HepG2 (cell line): ENCODE data around the gene EARS2. TPM values are rescaled to one million over a fixed set of nuclear protein-coding genes. Genes with fewer than 3 reads are reported as not detected.

ENCODE experiments used
- ATAC-seq: fragments of 200-7000 bp; cut with Tn5 transposase; 3 replicates; pipeline ENCODE4 v1.9.1; 2020; ENCODE audit warnings: mild to moderate bottlenecking, moderate library complexity
- BruUV-seq: library from RNA; stranded (reverse); fragments of 400-500 nt; replicated peaks from 2 replicates; lab custom pipeline; 2021; lab: Mats Ljungman, UMichigan
- CTCF ChIA-PET: fragments of 300-600 bp; formaldehyde crosslinking; extraction: SDS; loops from one replicate; lab custom pipeline; 2021; ENCODE audit warnings: low total read pairs, inconsistent platforms, low intra/inter-chr PET ratio; lab: Yijun Ruan, JAX
- POLR2A ChIA-PET: fragments of 350-600 bp; sonication (Branson Sonifier 250); formaldehyde crosslinking; loops from one replicate; lab custom pipeline; 2020; ENCODE audit warnings: antibody characterized with exemption, inconsistent platforms; lab: Yijun Ruan, JAX
- DNase-seq: peaks from one replicate; pipeline ENCODE4 v3.0.0-alpha.2; 2015; ENCODE audit warnings: low spot score
- FAIRE-seq: peaks from 3 replicates; lab custom pipeline; 2011; peaks lifted over from hg19 to GRCh38; lab: Jason Lieb, UNC
- H2AFZ ChIP-seq: one replicate; pipeline ENCODE4 v1.6.1; 2011; ENCODE audit warnings: low read length, inconsistent platforms
- H3K27ac ChIP-seq: fragments of 300-600 bp; 3 replicates; pipeline ENCODE4 v1.8.0; 2011; ENCODE audit warnings: mixed run types, mild to moderate bottlenecking, mixed read lengths, low read length, inconsistent platforms; ENCODE audit not compliant: insufficient read depth; ENCODE audit errors: extremely low read length
- H3K27me3 ChIP-seq, 2 experiments: fragments of 200-600 bp in 1 of 2; 2 replicates in 1 of 2; 3 replicates in 1 of 2; pipeline versions ENCODE4 v1.6.0 to v1.8.0; 2011; ENCODE audit warnings: low read length in 2 of 2, mild to moderate bottlenecking in 2 of 2, moderate library complexity in 2 of 2, inconsistent platforms in 1 of 2; ENCODE audit not compliant: insufficient read depth in 2 of 2, control insufficient read depth in 1 of 2
- H3K36me3 ChIP-seq, 2 experiments: fragments of 200-600 bp in 1 of 2; replicated peaks in 1 of 2; 2 replicates in 1 of 2; 3 replicates in 1 of 2; pipeline versions ENCODE4 v1.5.1 to v1.8.0; 2011; ENCODE audit warnings: low read length in 2 of 2, inconsistent platforms in 1 of 2; ENCODE audit not compliant: insufficient read depth in 2 of 2, control insufficient read depth in 1 of 2
- H3K4me1 ChIP-seq: 2 replicates; pipeline ENCODE4 v1.5.1; 2012; ENCODE audit warnings: low read length, inconsistent platforms; ENCODE audit not compliant: insufficient read depth
- H3K4me2 ChIP-seq: 2 replicates; pipeline ENCODE4 v1.6.0; 2011; ENCODE audit warnings: low read depth, low read length, inconsistent platforms
- H3K4me3 ChIP-seq, 3 experiments: fragments of 200-600 bp in 1 of 3; sonication (generic), shearing (Covaris generic) in 1 of 3; replicated peaks in 1 of 3; 2 replicates each; pipeline ENCODE4 v1.5.1; 2011 to 2016; ENCODE audit warnings: low read length in 3 of 3, inconsistent platforms in 2 of 3, low read depth in 2 of 3, mild to moderate bottlenecking in 2 of 3, control low read depth in 1 of 3, mixed read lengths in 1 of 3; ENCODE audit not compliant: insufficient read depth in 1 of 3
- H3K79me2 ChIP-seq: one replicate; pipeline ENCODE4 v1.6.1; 2011; ENCODE audit warnings: low read length, inconsistent platforms; ENCODE audit not compliant: insufficient read depth
- H3K9ac ChIP-seq: 2 replicates; pipeline ENCODE4 v1.6.0; 2011; ENCODE audit warnings: mild to moderate bottlenecking, low read depth, low read length, inconsistent platforms; ENCODE audit not compliant: insufficient read depth
- H3K9me3 ChIP-seq: 2 replicates; pipeline ENCODE4 v1.5.1; 2012; ENCODE audit warnings: mild to moderate bottlenecking, low read length
- H4K20me1 ChIP-seq: 2 replicates; pipeline ENCODE4 v1.6.0; 2011; ENCODE audit warnings: inconsistent platforms, mild to moderate bottlenecking, low read length, moderate library complexity; ENCODE audit not compliant: insufficient read depth
- EZH2 ChIP-seq: conservative IDR thresholded peaks from 2 replicates; pipeline ENCODE4 v1.6.1; 2012; ENCODE audit warnings: mild to moderate bottlenecking, low read depth, low read length, moderate library complexity
- NFYB ChIP-seq: sonication (generic); formaldehyde crosslinking; IDR thresholded peaks from 2 replicates; pipeline ENCODE4 v1.4.0; 2020; ENCODE audit warnings: missing genetic modification reagents
- NFYC ChIP-seq: IDR thresholded peaks from 2 replicates; pipeline ENCODE4 v1.6.1; 2016; ENCODE audit warnings: missing genetic modification reagents, missing compliant biosample characterization
- RBM22 ChIP-seq: fragments of 200-400 bp; formaldehyde crosslinking; optimal IDR thresholded peaks from 2 replicates; pipeline ENCODE3; 2017; ENCODE audit warnings: mild to moderate bottlenecking, low read length, moderate library complexity
- SYNCRIP ChIP-seq: fragments of 200-400 bp; formaldehyde crosslinking; IDR thresholded peaks from 2 replicates; pipeline ENCODE4 v1.6.1; 2018; ENCODE audit warnings: mild to moderate bottlenecking, low read depth, low read length; ENCODE audit not compliant: insufficient read depth
- ZBTB21 ChIP-seq: sonication (generic); formaldehyde crosslinking; IDR thresholded peaks from 2 replicates; pipeline ENCODE4 v1.4.0; 2020; ENCODE audit warnings: missing genetic modification reagents
- ZKSCAN8 ChIP-seq: IDR thresholded peaks from 2 replicates; pipeline ENCODE4 v1.6.1; 2016; ENCODE audit warnings: borderline replicate concordance, missing genetic modification reagents, missing compliant biosample characterization
- ZNF12 ChIP-seq: sonication (generic); formaldehyde crosslinking; IDR thresholded peaks from 2 replicates; pipeline ENCODE4 v1.5.0; 2020; ENCODE audit warnings: missing genetic modification reagents
- ZNF260 ChIP-seq: sonication (generic); formaldehyde crosslinking; IDR thresholded peaks from 2 replicates; pipeline ENCODE4 v1.4.0; 2020; ENCODE audit warnings: missing genetic modification reagents, low read depth, mild to moderate bottlenecking, borderline replicate concordance
- ZNF761 ChIP-seq: sonication (generic); formaldehyde crosslinking; conservative IDR thresholded peaks from 2 replicates; pipeline ENCODE4 v1.4.0; 2020; ENCODE audit warnings: mild to moderate bottlenecking, missing genetic modification reagents
- ZSCAN9 ChIP-seq: IDR thresholded peaks from 2 replicates; pipeline ENCODE4 v1.6.1; 2016; ENCODE audit warnings: borderline replicate concordance
- WGBS: methylation state at CpG from one replicate; pipeline ENCODE4 v1.1.6; 2017; ENCODE audit warnings: low lambda C conversion rate; 5-methylcytosine and 5-hydroxymethylcytosine counted together
- in situ Hi-C: cut with HindIII; loops from 2 replicates; pipeline ENCODE4 v1.10.0; 2017; ENCODE audit warnings: low pct_unique_long_range_greater_than_20kb; ENCODE audit not compliant: extremely low pct_ligation_motif_present
- intact Hi-C: fragments of 100-400 bp; cut with micrococcal nuclease; formaldehyde crosslinking; loops from one replicate; pipeline ENCODE4 v1.10.0; 2022; ENCODE audit not compliant: unreplicated experiment
- polyA plus RNA-seq, 8 experiments: library from polyadenylated mRNA; depleted of rRNA in 3 of 8; stranded (reverse) in 7 of 8; unstranded in 1 of 8; fragments of >200 nt; fragmentation: Illumina TruSeq in 4 of 8; extraction: Trizol in 4 of 8; gene quantifications; 2 replicates each; pipeline versions ENCODE4 v1.2.1 to v1.2.3, GENCODE V29; 2011 to 2016; ENCODE audit warnings: low read depth in 4 of 8, missing spikeins in 1 of 8, mixed read lengths in 1 of 8; ENCODE audit not compliant: insufficient read depth in 1 of 8
- total RNA-seq, 5 experiments: library from RNA; depleted of rRNA; stranded (reverse); fragments of >200 nt; fragmentation: Illumina TruSeq; extraction: Trizol; gene quantifications; 2 replicates each; pipeline ENCODE4 v1.2.3, GENCODE V29; 2016; ENCODE audit warnings: low read depth in 1 of 5
- TF ChIP-seq, protein P1 (sequence below): sonication (generic); formaldehyde crosslinking; IDR thresholded peaks from 2 replicates; pipeline ENCODE4 v1.5.1; 2020; ENCODE audit warnings: missing genetic modification reagents, mild to moderate bottlenecking, borderline replicate concordance
- TF ChIP-seq, protein P2 (sequence below): sonication (generic); formaldehyde crosslinking; IDR thresholded peaks from 2 replicates; pipeline ENCODE4 v1.5.0; 2020; ENCODE audit warnings: missing genetic modification reagents
- TF ChIP-seq, protein P3 (sequence below): sonication (generic); formaldehyde crosslinking; IDR thresholded peaks from 2 replicates; pipeline ENCODE4 v1.8.0; 2022; ENCODE audit warnings: low read depth, missing genetic modification reagents

EARS2 gene
- total and polyA plus RNA-seq, 2 of the 13 experiments (the other 11 are each of a cell fraction or from before 2014, with no cell fraction given) = 49.4 to 80.4 TPM

DNA sequence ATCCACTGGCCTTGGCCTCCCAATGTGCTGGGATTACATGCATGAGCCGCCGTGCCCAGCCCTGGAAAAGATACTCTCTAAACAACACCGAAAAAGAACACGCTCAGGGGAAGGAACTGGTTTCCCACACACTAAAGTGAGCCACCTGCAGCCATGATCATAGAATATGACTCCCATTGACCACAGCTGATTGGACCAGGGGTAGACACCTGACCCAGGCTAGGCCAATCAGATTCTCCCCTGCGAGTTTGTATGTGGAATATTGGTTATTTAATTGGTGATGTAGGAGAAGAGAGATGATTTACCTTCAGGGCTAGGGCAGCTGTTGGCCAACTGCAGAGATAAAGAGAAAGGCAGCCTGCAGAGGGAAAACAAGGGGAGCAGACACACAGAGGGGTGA lies 37.9 kb downstream of the EARS2 start:
- Histone ChIP-seq H3K4me3 (no peak overlapping the region), H2AFZ (no peak overlapping the region), H3K79me2 (no peaks in the 10 kb centered on the region), H3K9me3 (no peaks in the 10 kb centered on the region), H4K20me1 (no peaks in the 10 kb centered on the region)
- over 99% methylated on average over 5 of the region's 5 CpGs for WGBS
- POLR2A ChIA-PET = interaction anchor here (3.2 kb wide), 1 partner anchor 20 kb away, joined by 11 read pairs; no protein-coding TSS in a partner anchor
- TF ChIP-seq NFYB = peak; percentile 43; the same call in 1 of the 2 replicates
- no peak for TF ChIP-seq ZSCAN9
- TF ChIP-seq, protein P1, sequence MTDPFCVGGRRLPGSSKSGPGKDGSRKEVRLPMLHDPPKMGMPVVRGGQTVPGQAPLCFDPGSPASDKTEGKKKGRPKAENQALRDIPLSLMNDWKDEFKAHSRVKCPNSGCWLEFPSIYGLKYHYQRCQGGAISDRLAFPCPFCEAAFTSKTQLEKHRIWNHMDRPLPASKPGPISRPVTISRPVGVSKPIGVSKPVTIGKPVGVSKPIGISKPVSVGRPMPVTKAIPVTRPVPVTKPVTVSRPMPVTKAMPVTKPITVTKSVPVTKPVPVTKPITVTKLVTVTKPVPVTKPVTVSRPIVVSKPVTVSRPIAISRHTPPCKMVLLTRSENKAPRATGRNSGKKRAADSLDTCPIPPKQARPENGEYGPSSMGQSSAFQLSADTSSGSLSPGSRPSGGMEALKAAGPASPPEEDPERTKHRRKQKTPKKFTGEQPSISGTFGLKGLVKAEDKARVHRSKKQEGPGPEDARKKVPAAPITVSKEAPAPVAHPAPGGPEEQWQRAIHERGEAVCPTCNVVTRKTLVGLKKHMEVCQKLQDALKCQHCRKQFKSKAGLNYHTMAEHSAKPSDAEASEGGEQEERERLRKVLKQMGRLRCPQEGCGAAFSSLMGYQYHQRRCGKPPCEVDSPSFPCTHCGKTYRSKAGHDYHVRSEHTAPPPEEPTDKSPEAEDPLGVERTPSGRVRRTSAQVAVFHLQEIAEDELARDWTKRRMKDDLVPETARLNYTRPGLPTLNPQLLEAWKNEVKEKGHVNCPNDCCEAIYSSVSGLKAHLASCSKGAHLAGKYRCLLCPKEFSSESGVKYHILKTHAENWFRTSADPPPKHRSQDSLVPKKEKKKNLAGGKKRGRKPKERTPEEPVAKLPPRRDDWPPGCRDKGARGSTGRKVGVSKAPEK (CRISPR knock-in tag) = no peak
- TF ChIP-seq NFYC (CRISPR knock-in tag) = peak; percentile 57; the same call in 1 of the 2 replicates
- TF ChIP-seq, all 625 proteins: peak for 2
- Histone ChIP-seq H3K4me1 (peaks cover 5% of the 10 kb centered on the region), H3K4me2 (no peak overlapping the region), H3K9ac (no peak overlapping the region), H3K27ac (no peak overlapping the region), H3K27me3 (no peaks in the 10 kb centered on the region), H3K36me3 (peaks cover 24 to 40% of the 10 kb centered on the region in 2 experiments)
- DNase-seq (no peak), ATAC-seq (peak; percentile 52), FAIRE-seq (peak; percentile 36)
- CTCF ChIA-PET = no interaction called here
- intact Hi-C loops = no loop called here
- BruUV-seq = no TSS peak
- in situ Hi-C loops = no loop called here

DNA sequence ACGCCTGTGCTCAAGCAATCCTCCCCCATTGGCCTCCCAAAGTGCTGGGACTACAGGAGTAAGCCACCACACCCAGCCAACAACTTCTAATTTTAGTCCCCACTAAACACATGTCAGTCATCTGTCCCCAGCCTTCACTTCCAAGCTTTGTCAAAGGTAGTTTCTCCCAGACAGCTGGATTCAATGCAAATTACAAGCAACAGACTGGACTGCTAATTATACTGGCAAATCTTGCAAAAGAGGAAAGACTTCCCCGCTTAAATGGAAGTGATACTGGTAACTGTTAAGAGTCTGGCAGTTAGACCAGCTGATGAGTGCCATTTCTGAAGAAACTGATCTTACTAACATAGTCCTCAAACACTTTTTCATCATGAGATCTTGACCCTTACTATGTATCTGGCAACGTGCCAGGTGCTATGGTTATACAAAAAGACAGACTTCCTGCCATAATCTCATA lies 38.7 kb downstream of the EARS2 start:
- H3K27me3 ChIP-seq = no peaks in the 10 kb centered on the region
- no peak overlapping the region for H3K27ac ChIP-seq
- peaks cover 10% of the 10 kb centered on the region for H3K4me1 ChIP-seq
- peaks cover 18 to 32% of the 10 kb centered on the region in 2 experiments for H3K36me3 ChIP-seq
- ChIA-PET CTCF (no interaction called here), POLR2A (interaction anchor here (3.2 kb wide), 1 partner anchor 21 kb away, joined by 11 read pairs; no protein-coding TSS in a partner anchor)
- no peaks in the 10 kb centered on the region for H4K20me1 ChIP-seq
- in situ Hi-C loops = no loop called here
- H3K79me2 ChIP-seq = no peaks in the 10 kb centered on the region
- H3K4me2 ChIP-seq = no peak overlapping the region
- DNase-seq (no peak), ATAC-seq (no peak), FAIRE-seq (no peak)
- intact Hi-C loops = no loop called here
- H2AFZ ChIP-seq = no peak overlapping the region
- no peak overlapping the region for H3K4me3 ChIP-seq
- H3K9me3 ChIP-seq = no peaks in the 10 kb centered on the region
- H3K9ac ChIP-seq = no peak overlapping the region
- no TSS peak for BruUV-seq
- 94% methylated on average over 3 of the region's 3 CpGs for WGBS
- TF ChIP-seq EZH2 = no peak
- TF ChIP-seq ZKSCAN8 (CRISPR knock-in tag) = no peak
- TF ChIP-seq ZNF12 (CRISPR knock-in tag) = no peak
- no peak for TF ChIP-seq ZBTB21 (CRISPR knock-in tag)
- TF ChIP-seq SYNCRIP = no peak
- TF ChIP-seq ZNF761 (CRISPR knock-in tag) = no peak
- TF ChIP-seq RBM22 = peak; percentile 36
- no peak for TF ChIP-seq ZNF260 (CRISPR knock-in tag)
- TF ChIP-seq, protein P2, sequence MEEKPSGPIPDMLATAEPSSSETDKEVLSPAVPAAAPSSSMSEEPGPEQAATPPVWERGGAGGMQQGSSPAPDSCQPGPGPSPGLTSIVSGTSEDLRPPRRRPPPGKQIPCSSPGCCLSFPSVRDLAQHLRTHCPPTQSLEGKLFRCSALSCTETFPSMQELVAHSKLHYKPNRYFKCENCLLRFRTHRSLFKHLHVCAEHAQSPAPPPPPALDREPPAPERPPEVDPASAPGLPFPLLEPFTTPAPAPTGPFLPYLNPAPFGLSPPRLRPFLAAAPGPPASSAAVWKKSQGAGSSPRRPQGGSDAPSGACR (CRISPR knock-in tag) = no peak
- TF ChIP-seq, protein P3, sequence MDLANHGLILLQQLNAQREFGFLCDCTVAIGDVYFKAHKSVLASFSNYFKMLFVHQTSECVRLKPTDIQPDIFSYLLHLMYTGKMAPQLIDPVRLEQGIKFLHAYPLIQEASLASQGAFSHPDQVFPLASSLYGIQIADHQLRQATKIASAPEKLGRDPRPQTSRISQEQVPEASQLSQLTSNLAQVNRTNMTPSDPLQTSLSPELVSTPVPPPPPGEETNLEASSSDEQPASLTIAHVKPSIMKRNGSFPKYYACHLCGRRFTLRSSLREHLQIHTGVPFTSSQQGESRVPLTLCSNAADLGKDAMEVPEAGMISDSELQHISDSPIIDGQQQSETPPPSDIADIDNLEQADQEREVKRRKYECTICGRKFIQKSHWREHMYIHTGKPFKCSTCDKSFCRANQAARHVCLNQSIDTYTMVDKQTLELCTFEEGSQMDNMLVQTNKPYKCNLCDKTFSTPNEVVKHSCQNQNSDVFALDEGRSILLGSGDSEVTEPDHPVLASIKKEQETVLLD (CRISPR knock-in tag) = no peak
